Body of pancreas (tissue), 4 donors: ENCODE measurements around the gene DPPA5. TPM values are rescaled to one million over a fixed set of nuclear protein-coding genes. Genes with fewer than 3 reads are reported as not detected.

Experiments used
- ATAC-seq: fragments of 150-250 bp; one replicate; pipeline ENCODE4 v1.9.1; 2016
- DNase-seq, 4 donors: peaks; one replicate each; pipeline ENCODE4 v3.0.0-alpha.2; 2019
- H3K27ac ChIP-seq, 4 donors: fragments of 200-600 bp; sonication (generic); 1 replicate in 3 of 4; 2 replicates in 1 of 4; pipeline versions ENCODE4 v1.5.1 to v1.6.1; 2016 to 2019; ENCODE audit warnings: mild to moderate bottlenecking in 1 of 4, mixed read lengths in 1 of 4, moderate library complexity in 1 of 4
- H3K27me3 ChIP-seq, 2 donors: fragments of 200-600 bp; sonication (generic); one replicate each; pipeline ENCODE4 v1.6.0; 2016; ENCODE audit warnings: mild to moderate bottlenecking in 1 of 2
- H3K36me3 ChIP-seq, 2 donors: fragments of 200-600 bp; sonication (generic); replicated peaks in 1 of 2; 2 replicates each; pipeline ENCODE4 v1.5.1; 2016; ENCODE audit warnings: low read depth in 2 of 2; ENCODE audit not compliant: insufficient read depth in 1 of 2
- H3K4me1 ChIP-seq: fragments of 200-600 bp; sonication (generic); one replicate; pipeline ENCODE4 v1.6.0; 2016
- H3K4me3 ChIP-seq, 2 donors: fragments of 200-600 bp; sonication (generic); 1 replicate in 1 of 2; 2 replicates in 1 of 2; pipeline ENCODE4 v1.5.1; 2016 to 2019
- H3K9me3 ChIP-seq, 3 donors: fragments of 200-600 bp; sonication (generic); 1 replicate in 2 of 3; 2 replicates in 1 of 3; pipeline ENCODE4 v1.5.1; 2016
- POLR2A ChIP-seq, 3 donors: fragments of 450-650 bp; IDR thresholded peaks; one replicate each; pipeline ENCODE4 v1.6.1; 2016; ENCODE audit warnings: antibody characterized with exemption in 3 of 3, mild to moderate bottlenecking in 2 of 3
- WGBS, 2 donors: methylation state at CpG; one replicate each; pipeline ENCODE4 v1.1.5; 2017; 5-methylcytosine and 5-hydroxymethylcytosine counted together
- intact Hi-C: fragments of 100-400 bp; cut with DNase I; formaldehyde crosslinking; loops from one replicate; pipeline ENCODE4 v1.15.1; 2023
- total RNA-seq, 2 donors: library from RNA; depleted of rRNA; stranded (reverse); fragments of >200 nt; gene quantifications; one replicate each; pipeline ENCODE4 v1.1.0, GENCODE V29; 2016
- TF ChIP-seq, protein P1 (sequence below), 7 experiments: fragments of 450-650 bp in 4 of 7; fragments of 200-600 bp in 3 of 7; sonication (generic) in 3 of 7; IDR thresholded peaks; one replicate each; pipeline ENCODE4 v1.5.1; 2016 to 2019; ENCODE audit warnings: antibody characterized with exemption in 7 of 7

Gene DPPA5
- total RNA-seq, 2 donors from 2014 or later = not detected

GRCh38 chr6:73363537-73363875 lies 9.4 kb upstream of the DPPA5 start:
- DNase-seq (no peak), ATAC-seq (no peak)
- TF ChIP-seq, protein P1, sequence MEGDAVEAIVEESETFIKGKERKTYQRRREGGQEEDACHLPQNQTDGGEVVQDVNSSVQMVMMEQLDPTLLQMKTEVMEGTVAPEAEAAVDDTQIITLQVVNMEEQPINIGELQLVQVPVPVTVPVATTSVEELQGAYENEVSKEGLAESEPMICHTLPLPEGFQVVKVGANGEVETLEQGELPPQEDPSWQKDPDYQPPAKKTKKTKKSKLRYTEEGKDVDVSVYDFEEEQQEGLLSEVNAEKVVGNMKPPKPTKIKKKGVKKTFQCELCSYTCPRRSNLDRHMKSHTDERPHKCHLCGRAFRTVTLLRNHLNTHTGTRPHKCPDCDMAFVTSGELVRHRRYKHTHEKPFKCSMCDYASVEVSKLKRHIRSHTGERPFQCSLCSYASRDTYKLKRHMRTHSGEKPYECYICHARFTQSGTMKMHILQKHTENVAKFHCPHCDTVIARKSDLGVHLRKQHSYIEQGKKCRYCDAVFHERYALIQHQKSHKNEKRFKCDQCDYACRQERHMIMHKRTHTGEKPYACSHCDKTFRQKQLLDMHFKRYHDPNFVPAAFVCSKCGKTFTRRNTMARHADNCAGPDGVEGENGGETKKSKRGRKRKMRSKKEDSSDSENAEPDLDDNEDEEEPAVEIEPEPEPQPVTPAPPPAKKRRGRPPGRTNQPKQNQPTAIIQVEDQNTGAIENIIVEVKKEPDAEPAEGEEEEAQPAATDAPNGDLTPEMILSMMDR (IDR thresholded peaks at IDR 0.05) = no peak
- no peak for TF ChIP-seq POLR2A (IDR thresholded peaks at IDR 0.05)
- 91% methylated on average over 20 to 23 of the region's 23 CpGs for WGBS, 2 donors
- H3K36me3 ChIP-seq = no peaks in the 10 kb centered on the region
- intact Hi-C loops = no loop called here
- H3K4me3 ChIP-seq = no peak overlapping the region
- H3K9me3 ChIP-seq = no peaks in the 10 kb centered on the region
- H3K27ac ChIP-seq = no peak overlapping the region
- H3K4me1 ChIP-seq = no peaks in the 10 kb centered on the region
- H3K27me3 ChIP-seq = no peaks in the 10 kb centered on the region

DNA sequence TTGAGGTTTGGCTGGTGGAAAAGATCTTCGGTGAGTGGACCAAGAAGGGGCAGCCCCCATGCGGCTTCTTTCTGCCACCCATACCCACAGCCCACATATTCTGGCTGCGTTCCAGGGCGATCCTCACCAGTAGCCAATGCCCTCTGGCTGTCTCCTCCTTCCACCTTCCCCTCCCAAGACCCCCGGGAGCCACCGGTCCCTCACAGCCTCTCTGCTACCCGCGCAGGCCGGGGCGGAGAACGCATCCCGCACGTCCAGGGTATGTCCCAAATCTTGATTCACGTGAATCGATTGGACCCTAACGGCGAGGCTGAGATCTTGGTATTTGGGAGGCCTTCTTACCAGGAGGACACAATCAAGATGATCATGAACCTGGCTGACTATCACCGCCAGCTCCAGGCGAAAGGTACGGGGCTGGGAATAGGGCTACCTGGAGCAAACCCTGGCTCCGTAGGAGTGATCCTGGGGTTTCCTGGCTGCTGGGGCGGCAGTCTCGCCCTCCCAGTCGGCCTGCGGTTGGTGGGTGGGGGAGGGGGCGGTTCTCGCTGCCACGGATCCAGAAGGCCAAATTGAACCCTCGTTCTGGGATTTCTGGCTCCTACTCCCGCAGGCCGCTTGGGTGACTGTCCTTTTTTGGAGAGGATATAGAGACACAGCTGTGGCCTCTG lies 8.9 kb upstream of the DPPA5 start:
- intact Hi-C loops = no loop called here
- TF ChIP-seq, protein P1 (IDR thresholded peaks at IDR 0.05) = no peak
- no peak for TF ChIP-seq POLR2A (IDR thresholded peaks at IDR 0.05)
- no peak for ATAC-seq
- H3K27me3 ChIP-seq = no peaks in the 10 kb centered on the region
- no peaks in the 10 kb centered on the region for H3K4me1 ChIP-seq
- no peaks in the 10 kb centered on the region for H3K9me3 ChIP-seq
- no peak for DNase-seq
- H3K4me3 ChIP-seq = no peak overlapping the region
- no peak overlapping the region for H3K27ac ChIP-seq
- 88 to 93% methylated on average over 28 to 29 of the region's 31 CpGs for WGBS, 2 donors
- H3K36me3 ChIP-seq = no peaks in the 10 kb centered on the region

GRCh38 chr6:73362358-73362757 lies 8.3 kb upstream of the DPPA5 start, which contains the start of gene KHDC3L:
KHDC3L (plus strand) TSS chr6:73362658; CDS start chr6:73362730, 72 bp downstream.
- no peak for ATAC-seq
- no peak within 1 kb of the TSS for H3K4me3 ChIP-seq
- H3K27me3 ChIP-seq = no peaks in the 10 kb centered on the region
- H3K9me3 ChIP-seq = no peaks in the 10 kb centered on the region
- intact Hi-C loops = no loop called here
- H3K27ac ChIP-seq = no peak within 1 kb of the TSS
- TF ChIP-seq, protein P1 (IDR thresholded peaks at IDR 0.05) = no peak
- no peak for TF ChIP-seq POLR2A (IDR thresholded peaks at IDR 0.05)
- no peaks in the 10 kb centered on the region for H3K36me3 ChIP-seq
- 83 to 86% methylated on average over 14 to 17 of the region's 23 CpGs for WGBS, 2 donors
- no peak for DNase-seq
- no peaks in the 10 kb centered on the region for H3K4me1 ChIP-seq

DNA sequence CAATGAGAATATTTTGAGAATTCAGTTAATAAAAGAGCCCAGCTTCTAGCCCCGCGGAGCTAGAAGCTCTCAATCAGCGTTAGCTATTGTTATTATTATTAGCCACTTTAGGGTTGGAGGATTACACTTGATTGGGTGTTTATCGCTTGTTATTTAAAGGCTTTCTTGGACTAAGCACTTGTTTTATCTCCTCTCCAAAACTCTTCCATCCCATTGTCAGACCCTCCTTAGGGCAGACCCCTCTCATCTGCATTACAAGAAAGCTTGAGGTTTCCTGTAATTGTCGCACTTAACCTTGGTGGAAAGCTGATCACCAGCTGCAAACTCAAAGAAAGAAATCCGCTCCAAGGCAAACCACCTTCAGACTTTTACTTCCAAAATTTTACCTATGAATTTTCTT lies 4.8 kb downstream of the DPPA5 start:
- no peaks in the 10 kb centered on the region for H3K27me3 ChIP-seq
- H3K4me1 ChIP-seq = no peaks in the 10 kb centered on the region
- H3K27ac ChIP-seq = no peak overlapping the region
- H3K9me3 ChIP-seq = no peaks in the 10 kb centered on the region
- 24 to 29% methylated on average over 6 of the region's 6 CpGs for WGBS, 2 donors
- no peak for TF ChIP-seq POLR2A (IDR thresholded peaks at IDR 0.05)
- TF ChIP-seq, protein P1 (IDR thresholded peaks at IDR 0.05) = no peak
- no peaks in the 10 kb centered on the region for H3K36me3 ChIP-seq
- ATAC-seq (no peak), DNase-seq (no peak)
- intact Hi-C loops = no loop called here
- H3K4me3 ChIP-seq = no peak overlapping the region

DNA sequence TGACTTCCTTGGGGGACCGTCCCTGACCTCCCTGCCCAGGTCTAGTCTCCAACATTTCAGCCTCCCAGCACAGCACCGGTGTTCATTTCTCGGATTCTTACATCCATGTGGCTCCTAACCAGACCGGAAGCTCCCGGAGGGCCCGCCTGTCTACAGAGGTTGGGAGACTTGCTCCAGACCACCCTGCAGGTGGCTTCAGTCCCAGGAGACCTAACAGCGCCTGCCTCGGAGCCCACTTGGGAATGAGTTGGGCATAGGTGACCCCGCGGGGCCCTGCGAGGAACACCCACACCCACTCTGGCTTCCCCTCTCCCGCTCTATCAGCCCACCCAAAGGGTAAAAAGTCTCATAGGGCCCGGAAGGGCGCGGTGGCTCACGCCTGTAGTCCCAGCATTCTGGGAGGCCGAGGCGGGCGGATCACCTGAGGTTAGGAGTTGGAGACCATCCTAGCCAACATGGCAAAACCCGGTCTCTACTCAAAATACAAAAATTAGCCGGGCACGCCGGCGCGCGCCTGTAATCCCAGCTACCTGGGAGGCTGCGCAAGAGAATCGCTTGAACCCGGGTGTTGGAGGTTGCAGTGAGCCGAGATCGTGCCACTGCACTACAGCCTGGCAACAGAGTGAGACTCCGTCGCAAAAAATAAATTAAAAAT lies 5.4 kb downstream of the DPPA5 start:
- ATAC-seq (no peak), DNase-seq (no peak)
- Histone ChIP-seq H3K4me3 (no peak overlapping the region), H3K27ac (no peak overlapping the region), H3K4me1 (no peaks in the 10 kb centered on the region), H3K27me3 (no peaks in the 10 kb centered on the region), H3K36me3 (no peaks in the 10 kb centered on the region), H3K9me3 (no peaks in the 10 kb centered on the region)
- TF ChIP-seq, protein P1 (IDR thresholded peaks at IDR 0.05) = no peak
- no peak for TF ChIP-seq POLR2A (IDR thresholded peaks at IDR 0.05)
- intact Hi-C loops = no loop called here
- WGBS, 2 donors = 43 to 49% methylated on average over 17 to 33 of the region's 33 CpGs
